Fibroblast of peridontal ligament (primary cell): ENCODE results near the gene PRR15L.
"Not testable (repeated sequence)": the region's sequence is repeated elsewhere in the genome, so short reads cannot be mapped to it uniquely, and the experiment has no call there.

Source experiments
- DNase-seq: peaks from one replicate; pipeline ENCODE4 v3.0.0-alpha.2; 2010; ENCODE audit errors: extremely low read depth

PRR15L gene

DNA sequence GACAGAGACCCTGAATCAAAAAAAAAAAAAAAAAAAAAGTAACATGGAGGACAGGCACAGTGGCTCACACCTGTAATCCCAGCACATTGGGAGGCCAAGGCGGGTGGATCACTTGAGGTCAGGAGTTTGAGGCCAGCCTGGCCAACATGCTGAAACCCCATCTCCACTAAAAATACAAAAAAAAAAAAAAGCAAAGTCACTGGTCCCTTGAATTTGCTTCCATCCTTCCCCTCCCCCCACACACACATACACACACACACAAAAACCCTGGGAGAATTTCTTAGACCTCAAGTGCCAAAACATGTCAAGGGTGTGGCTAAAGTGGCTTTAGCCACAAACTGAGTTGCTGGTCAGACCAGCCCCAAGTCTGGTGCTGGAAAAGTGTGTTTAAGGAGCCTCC, 30.8 kb upstream of the PRR15L start:
- DNase-seq: not testable (repeated sequence)

DNA sequence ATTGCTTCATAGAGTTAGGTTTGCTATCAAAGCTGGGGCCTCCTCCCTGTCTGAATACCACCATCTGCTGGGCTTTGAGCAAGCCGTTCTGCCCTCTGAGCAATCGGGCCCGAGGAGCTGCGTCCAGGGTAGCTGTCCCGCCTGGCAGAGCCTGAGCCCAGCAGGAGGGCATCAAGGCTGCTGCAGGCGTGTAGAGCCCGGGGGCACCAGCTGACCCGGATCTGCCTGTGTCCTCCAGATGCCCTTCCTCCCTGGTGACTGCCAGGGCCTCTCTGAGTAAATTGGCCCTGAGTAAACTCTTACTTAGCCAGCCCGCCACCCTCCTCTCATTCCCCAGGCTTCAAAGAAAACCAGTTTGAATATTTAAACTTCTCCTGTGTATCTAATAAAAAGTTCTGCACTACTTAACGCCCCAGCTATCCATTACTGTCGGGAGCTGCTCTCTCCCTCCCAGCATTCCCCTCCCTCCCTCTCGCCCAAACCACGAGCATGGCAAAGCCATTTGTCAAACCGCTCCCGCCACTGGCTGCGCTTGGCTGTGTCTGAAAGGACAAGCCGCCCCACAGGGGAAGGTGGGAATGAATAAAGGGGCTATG, 29.7 kb upstream of the PRR15L start:
- DNase-seq: no peak

DNA sequence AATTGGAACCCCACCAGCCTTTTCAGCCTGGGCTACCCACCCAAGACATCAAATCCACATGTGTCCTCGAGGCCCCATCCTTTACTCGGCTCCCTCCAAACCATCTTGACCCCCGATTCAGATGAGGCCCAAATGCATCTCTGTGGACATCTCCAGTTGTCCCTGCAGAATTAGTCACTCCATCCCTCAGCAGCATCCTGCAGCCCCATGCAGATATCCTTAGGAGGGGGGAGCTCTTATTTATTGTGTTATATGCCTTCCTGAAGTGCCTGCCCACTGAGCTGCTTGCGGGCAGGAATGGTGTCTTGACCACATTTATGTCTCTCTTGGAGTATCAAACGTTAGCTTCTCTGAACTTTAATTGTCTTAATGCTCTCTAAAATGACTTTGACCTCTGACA, 28.8 kb upstream of the PRR15L start:
- no peak for DNase-seq

DNA sequence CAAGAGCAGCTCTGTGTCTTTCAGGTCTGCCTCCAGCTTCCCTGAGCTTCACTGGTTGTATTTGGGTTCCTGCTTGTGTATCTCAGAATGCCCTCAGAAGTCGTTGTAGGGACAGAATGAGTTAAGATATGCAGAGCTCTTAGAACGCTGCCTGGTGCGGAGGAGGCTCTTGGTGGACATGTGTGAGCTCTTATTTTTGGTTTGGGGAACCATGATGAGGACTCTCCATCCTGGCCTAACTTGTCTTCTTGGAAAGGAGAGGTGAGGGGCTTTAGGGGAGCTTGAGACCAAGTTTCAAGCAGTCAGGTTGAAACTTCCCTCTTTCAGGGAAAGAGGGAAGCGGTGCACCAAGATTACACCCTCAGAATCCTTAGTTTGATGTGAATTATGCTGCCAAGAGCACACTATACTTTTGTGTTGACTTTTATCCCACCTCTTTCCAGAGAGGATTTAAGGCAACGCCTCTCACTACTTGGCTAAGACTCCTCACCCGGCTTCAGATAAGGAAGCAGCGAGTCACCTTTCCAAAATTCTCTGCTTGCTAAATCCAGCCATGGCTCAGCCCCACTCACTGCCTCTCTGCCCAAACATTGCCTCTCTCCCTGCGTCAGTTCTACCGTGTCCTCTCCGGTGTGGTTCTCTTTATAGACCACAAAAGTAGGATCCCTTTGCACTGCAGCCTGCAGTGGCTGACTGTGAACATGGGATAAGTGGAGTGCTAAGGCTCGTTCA, 26.0 kb upstream of the PRR15L start:
- DNase-seq: no peak

DNA sequence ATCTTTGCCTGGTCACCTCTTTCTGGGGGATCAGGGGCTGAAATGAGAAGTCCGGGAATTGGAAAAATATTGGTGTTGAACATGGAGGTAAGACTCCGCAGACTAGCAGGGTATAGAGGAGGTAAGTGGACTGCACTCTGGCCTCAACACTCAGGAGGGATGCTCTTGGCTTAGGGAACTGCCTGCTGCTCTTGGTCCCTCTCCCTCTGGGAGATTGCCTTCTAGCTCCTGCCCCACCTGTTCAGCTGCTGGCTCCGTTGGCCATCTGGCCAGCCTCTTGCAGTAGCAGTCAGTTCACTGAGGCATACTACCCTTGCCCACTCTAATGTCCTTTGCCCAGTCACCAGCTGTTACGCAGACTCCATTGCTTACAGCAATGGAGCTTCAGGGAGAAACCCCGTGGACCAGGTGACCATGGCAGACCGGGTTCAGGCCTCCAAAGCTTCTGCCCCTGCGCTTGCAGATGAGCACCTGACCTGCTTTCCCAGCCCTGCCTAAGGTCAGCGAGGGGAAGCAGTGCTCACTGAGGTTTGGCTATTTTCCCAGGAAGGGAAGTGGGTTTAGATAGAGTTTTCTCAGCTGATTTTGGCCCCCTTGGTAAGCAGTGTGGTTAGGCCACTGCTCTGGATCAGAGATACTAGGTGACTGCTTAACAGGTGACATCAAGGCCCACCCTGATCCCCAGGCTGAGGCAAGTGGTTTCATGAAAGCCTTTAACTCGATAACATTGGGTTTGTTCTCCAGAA, 25.1 kb upstream of the PRR15L start:
- no peak for DNase-seq

DNA sequence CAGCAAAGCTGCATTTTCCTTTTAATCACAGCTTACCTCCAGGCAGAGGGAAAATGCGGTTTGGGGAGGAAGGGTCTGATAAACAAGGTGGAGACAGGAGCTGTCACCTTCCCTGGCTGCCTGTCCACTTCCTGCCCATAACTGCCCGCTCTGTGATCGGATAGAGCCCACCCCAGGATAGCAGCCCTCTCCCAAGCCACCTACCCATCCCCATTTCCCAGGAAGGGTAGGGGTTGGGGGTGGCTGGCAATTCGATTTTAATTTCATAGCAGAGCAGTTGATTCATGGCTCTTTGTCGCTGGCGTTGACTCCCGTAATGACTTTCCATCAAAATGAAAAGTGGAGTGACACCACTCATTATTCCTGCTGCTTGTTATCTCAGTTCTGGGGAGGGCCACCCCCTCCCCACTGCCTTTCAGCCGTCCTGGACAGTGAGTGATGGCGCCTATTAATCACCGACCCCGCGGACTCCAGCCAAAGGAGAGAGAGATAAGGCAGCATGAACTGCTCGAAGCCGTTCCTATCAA, 24.5 kb upstream of the PRR15L start:
- no peak for DNase-seq

DNA sequence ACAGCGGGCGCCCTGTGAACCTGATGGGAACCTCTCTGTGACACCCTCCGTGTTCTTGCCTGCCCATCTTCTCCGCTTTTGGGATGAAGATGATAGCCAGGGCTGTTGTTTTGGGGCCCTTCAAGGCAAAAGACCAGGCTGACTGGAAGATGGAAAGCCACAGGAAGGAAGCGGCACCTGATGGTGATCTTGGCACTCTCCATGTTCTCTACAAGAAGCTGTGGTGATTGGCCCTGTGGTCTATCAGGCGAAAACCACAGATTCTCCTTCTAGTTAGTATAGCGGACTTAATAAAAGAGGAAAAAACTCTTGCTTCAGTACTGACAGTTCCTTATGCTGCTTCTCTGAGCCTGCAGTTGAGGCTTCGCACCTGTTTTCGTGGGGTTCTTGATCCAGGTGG, 23.8 kb upstream of the PRR15L start:
- no peak for DNase-seq

DNA sequence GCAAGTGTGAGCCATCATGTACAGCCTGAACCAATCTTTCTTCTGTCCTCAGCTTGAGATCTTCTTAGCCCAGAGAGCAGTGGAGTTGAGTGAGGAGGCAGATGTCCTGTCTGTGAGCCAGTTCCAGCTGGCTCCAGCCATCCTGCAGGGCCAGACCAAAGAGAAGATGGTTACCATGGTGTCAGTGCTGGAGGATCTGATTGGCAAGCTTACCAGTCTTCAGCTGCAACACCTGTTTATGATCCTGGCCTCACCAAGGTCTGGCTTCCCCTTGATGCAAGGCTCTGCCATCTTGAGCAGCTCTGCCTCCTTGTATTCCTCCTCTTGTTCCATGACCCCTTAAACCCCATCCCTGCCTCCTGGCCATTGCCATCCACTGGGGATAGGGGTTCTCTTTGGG, 22.9 kb upstream of the PRR15L start:
- no peak for DNase-seq

DNA sequence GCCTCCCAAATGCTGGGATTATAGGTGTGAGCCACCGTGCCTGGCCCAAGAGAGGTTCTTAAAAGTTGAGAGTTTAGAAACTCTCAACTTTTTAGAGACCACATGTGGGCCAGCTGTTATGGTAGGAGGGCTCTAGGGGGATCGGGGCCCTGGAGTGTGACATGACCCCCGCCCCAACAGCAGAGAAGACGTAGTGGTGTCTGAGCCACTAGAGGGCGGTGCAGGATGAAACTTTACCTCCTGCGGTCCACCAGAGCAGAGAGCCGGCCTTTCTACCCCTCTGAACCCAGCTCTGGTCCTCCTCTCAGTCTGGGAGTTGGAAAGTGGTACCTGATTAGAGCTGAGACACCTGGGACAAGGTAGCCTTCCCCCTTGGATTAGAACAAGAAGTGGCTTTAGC, 20.6 kb upstream of the PRR15L start:
- peak; percentile 67 for DNase-seq

DNA sequence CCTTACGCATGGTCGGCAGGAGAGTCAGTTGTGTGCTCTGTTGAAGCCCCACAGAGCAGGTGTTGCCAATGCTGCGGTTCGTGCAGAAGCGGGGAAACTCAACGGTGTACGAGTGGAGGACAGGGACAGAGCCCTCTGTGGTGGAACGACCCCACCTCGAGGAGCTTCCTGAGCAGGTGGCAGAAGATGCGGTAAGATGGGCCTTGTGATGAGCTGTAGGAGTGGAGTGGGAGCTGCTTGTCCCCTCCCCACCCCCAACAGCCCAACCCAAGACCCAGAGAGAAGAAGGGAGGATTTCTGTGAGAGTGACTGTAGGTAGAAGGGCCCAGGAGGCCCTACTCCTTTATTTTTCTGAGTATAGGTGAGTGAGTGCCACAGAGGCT, 18.1 kb upstream of the PRR15L start:
- no peak for DNase-seq

DNA sequence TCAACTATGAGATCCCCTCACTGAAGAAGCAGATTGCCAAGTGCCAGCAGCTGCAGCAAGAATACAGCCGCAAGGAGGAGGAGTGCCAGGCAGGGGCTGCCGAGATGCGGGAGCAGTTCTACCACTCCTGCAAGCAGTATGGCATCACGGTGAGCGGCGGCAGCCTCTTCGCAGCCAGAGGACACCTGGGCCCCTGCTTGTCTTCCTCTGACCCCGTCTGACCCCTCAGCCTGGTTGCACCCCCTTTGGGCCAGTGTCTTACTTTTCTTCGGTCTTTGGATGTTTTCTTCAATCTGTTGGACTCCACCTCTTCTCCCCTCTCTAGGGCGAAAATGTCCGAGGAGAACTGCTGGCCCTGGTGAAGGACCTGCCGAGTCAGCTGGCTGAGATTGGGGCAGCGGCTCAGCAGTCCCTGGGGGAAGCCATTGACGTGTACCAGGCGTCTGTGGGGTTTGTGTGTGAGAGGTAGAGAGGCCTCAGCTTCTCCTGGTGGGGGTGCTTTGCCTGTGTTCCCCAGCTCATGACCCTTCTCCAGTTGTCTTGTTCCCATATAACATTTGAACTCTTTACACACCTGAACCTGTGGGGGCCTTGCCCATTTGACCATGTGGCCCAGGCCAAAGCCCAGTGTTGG, 17.6 kb upstream of the PRR15L start:
- no peak for DNase-seq

DNA sequence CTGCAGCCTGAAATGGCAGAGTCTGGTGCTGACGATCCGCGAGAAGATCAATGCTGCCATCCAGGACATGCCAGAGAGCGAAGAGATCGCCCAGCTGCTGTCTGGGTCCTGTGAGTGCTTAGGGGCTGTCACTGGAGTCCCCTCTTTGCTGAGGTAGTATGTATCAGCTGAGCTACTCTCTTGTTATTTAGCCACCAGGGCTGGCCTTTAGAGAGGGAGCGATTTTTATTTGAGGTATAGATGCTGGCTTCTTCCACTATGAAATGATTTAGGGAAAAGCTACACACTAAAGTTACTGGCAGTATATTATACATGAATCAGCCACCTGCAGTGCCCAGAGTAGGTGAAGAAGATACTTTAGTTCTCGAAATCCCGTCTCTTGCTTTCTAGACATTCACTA, 15.9 kb upstream of the PRR15L start:
- no peak for DNase-seq

DNA sequence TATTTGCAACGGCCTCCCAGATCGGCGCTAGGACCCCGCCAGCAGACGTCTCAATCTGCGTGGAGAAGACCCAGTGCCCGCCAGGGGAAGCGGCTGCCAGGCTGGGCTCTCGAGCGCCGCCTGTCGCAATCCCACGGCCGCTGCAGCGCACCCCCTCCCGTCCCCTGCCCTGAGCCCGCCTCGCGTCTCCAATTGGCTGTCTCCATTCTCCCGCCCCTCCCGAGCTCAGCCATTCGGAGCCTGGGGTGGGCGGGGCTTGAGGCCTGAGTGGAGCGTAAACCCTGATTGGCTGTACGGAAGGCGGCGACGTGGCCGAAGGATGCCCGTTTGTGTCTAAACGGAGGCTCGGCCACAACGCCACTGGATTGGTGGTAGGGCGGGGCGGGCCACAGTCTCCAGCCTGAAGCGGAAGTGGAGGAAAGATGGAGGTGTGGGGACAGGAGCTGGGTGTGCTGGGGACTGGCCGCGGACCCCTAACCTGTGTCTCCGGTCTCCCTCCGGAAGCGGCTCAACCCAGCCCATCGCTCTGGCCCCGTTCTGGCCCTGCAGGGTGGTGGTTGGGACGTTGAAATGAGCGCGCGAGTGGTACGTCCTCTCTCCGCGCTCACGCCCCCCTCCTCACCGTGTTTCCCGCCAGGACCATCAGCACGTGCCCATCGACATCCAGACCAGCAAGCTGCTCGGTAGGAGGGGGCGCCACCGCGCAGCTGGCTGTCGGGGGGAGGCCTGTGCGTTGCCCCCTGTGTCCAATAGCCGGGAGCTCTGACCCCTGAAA, 13.2 kb upstream of the PRR15L start, which contains the start of gene CDK5RAP3:
CDK5RAP3 (plus strand) TSS at position 389 of the 775 bp plus-strand sequence; CDS start at position 423, 34 bp downstream.
- peak; percentile 98 for DNase-seq

DNA sequence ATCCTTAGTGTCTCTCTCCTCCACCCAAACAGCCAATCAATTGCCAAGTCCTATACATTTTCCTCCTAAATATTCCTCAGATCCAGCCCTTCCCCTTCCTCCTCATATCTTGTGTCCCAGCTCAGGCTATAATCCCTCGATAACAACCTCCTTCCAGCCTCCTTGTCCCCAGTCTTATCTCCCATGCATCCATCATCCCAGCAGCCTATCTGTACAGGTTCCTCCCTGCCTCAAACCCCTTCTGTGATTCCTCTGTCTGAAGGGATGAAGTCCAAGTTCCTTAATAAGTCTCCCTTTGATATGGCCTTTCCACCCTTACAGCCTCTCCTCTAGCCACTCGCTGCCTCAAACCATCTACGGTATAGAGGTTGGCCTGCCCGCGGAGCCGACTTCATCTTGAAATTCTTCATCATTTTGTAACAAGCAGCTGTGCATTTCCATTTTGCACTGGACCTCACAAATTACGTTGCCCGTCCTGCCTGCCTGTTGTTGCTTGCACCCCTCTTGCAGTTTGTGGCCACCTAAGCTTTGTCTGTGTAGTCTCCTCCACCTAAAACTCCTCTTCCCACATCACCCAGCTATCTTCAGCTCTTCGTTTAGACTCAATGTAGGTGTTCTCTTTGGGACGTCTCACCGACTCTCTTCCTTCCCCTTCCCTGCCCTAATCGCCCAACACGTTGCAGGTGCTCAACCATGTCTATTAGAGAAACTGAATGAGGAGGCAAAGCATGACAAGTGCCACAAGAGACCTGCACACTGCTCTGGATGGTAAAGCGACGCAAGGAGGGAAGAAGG, 12.4 kb upstream of the PRR15L start:
- no peak for DNase-seq

DNA sequence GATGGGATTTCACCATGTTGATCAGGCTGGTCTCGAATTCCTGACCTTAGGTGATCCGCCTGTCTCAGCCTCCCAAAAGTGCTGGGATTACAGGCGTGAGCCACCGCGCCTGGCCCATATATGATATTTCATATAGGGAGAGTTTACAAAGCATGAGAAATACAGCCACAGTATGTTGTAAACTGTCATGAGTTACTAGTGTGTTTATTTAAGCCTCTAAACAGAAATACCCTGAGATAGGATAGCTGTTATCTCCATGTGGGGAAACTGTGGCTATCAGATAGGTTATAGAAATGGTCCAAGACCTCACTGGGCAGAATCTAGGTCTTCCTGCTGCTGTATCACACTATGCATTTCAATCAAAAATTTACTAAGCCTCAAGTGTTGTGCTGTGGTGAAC, 11.2 kb upstream of the PRR15L start:
- no peak for DNase-seq

DNA sequence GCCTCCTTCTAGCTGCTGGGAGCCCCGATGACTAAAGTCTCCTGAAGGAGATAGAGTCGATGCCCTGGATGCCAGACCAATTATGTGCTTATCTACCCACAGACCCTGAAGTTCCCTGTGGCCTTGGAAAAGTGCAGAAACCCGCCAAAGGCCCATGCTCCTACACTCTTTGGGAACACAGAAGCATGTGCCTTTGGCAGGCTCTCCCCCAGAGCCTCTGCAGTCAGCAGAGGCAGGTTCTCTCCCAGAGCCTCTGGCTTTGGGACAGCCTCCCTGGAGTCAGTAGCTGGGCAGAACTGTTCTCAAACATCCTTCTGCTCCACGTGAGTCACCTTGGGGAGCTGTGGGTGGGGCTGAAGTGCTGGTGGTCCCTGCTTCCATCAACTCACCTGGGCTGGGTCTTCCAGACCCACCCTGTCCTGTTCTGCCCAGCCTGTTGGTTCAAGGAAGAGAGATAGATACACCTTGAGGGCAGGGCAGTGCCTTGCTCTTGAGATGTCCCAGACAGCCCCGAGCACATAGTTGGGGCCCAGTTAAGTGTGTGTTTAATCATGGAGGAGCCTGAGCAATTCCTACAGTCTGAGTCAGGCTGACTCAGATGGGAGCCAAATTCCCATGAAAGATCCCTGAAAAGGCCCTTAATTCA, 10.0 kb upstream of the PRR15L start:
- DNase-seq: peak; percentile 84

DNA sequence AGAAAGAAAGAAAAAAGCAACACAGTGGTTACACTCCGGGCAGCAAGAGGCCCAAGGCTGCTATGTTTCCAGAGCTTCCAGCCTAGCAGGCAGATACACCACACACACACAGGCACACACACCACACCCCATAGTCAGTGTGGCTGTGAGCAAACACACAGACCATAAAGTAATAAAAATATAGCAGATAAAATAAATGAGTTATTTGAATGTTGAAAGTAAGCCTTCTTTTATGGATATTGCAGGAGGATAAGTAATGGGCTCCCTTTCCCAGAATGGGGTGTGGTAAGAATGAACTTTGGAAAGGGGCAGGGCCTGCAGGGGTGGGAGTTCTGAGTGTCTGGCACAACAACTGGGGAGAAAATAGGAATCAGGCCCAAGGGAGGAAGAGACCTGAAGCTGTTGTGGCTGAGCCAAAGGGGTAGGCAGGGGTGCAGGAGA, 8.4 kb upstream of the PRR15L start:
- peak; percentile 23 for DNase-seq

DNA sequence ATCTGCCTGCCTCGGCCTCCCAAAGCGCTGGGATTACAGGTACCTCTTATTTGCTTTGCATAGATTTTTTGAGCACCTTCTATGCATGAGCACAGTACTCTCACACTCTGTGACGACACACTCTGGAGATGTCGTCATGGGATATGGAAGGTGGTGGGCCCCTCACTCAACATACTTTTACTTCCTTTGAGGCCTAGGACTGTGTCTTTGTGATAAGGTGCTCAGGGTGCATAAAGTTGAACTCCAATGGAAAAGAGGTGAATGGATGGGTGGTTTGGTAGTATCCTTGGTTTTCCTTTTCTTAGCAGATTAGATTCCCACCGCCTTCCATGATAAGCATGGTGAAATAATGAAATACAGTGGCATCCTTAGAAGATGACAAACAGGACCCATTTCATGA, 7.2 kb upstream of the PRR15L start:
- DNase-seq: no peak

DNA sequence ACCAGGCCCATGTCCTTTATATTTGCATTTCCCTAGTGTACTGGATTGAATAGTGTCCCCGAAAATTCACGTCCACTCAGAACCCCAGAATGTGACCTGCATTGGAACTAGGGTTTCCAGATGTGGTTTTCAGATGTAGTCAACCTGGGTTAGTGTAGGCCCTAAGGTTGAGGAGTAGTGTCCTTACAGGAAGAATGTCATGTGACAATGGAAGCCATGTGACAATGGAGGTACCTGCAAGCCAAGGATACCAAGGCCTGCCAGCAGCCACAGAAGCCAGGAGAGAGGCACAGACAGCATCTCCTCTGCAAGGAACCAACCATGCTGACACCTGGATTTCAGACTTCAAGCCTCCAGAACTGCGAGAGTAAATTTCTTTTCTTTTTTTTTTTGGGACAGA, 5.2 kb upstream of the PRR15L start:
- no peak for DNase-seq

DNA sequence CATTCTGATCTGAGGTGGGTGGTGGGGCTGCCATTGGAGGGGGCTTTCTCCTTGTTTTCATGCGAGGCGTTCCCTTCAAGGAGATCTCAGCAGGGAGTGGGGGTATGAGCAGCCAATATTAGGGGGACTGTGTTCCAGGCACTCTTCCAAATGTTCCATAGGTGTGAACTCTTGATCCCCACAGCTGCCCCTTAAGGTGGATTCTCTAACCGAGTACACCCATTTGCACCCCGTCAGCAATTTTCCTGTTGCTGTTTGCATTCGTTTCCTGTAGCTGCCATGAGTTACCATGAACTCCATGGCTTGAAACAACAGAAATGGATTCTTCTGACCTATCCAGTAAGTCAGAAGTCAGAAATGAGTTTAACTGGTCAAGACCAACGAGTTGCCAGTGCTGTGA, 3.7 kb upstream of the PRR15L start:
- DNase-seq: no peak
